Measurements from ENCODE around the gene POLD2.

Gene POLD2

DNA sequence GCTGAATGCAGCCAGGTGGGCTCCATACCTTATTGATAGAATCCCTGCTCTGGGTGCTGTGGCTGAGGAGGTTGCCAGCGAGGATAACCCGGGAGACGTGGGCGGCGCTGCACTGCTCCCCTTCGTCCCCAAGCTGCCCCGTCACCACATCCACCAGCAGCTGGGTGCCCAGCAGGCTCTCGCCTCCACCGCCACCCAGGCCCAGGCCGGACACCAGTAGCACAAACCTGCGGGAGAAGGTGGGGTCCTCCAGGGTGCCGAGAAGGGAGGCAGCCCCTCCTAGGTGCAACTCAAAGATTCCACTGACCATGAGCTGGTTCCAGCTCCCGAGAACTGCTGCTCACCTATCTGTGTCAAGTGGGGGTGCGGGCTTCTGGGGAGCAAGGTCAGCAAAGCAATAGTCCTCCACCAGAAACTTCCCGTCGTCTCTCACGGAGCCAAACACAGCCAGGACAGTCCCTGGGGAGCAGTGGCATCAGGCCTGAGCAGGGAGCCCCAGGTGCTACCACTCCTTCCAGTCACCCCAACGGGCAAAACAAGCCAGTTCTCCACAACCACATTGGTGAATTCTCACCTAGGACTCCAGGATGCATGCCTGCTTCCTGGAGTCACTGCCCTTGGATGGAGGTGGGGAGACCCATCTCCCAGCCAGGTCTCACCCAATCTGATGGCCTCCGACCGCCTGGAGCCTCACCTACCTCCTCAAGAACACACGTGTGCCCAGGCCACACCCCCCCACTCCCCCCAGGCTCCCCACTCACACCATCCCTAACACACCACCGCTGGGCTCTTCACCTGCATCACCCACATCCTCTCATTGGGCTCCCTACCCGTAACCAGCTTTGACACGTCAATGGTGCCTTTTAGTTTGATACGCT, 6.3 kb downstream of the POLD2 start:
- peak in 2 of 10 donors; percentile 67 to 77 for DNase-seq
- intact Hi-C loops (cut with DNase I) = no loop called here

- peak in 2 of 10 donors; percentile 60 to 67 for DNase-seq
- intact Hi-C loops (cut with DNase I) = no loop called here
These were observed 7.1 kb downstream of the POLD2 start for GRCh38 chr7:44116087-44116788.

DNA sequence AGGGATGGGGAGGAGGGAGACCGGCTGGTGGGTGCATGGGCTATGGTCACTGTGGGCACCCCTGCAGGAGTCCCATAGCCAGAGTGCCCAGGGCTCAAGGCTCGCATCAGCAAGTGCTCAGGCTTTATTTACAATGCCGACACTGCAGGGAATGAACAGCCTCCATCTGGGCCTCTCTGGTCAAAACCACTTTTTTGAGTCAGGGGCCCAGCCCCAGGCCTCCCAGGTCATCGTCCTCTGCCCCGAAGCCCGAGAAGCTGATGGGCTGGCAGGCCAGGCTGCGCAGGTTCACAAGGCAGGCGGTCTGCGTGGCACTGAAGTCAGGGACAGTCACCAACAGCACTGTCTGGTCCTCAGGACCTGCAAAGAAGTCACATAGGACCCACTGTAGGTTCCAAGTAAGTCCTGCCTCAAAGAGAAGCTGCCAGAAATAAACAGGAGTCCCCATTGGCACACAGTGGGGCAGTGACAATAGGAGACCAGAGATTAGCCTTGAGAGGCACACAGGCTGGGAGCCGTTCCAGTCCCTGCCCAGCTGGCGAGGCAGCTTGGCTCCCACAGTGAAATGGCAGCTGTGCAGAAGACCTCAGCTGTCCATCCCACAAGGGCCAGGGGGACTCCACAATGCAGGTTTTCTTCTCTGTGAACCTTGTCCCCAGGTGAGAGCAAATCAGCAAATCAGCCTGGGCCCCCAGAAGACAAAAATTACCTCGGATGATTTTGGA, 8.6 kb downstream of the POLD2 start:
- DNase-seq = peak; percentile 72 to 98 (median 84)
- intact Hi-C loops (cut with DNase I) = no loop called here

- intact Hi-C loops (cut with DNase I) = no loop called here
- DNase-seq = peak in 2 of 10 donors; percentile 60 to 70
These were observed 9.5 kb downstream of the POLD2 start for GRCh38 chr7:44113764-44114354.

DNA sequence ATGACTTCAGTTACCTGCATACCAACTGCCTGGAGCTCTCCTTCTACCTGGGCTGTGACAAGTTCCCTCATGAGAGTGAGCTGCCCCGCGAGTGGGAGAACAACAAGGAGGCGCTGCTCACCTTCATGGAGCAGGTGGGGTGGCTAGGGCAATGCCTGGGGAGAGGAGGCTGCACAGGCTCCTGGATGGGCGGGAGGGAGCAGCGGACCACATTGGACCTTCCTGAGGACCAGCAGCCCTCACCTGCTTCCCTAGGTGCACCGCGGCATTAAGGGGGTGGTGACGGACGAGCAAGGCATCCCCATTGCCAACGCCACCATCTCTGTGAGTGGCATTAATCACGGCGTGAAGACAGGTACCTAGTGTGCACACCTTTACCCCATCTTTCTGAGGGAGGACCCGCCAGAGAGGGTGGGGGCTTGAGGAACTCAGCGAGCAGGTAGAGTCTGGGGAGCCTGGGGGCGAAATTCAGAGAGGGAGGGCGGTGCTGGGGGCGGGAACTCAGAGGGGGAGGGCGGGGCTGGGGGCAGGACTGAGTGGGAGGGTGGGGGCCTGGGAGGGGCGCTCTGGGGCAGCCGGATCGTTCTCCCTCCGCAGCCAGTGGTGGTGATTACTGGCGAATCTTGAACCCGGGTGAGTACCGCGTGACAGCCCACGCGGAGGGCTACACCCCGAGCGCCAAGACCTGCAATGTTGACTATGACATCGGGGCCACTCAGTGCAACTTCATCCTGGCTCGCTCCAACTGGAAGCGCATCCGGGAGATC, 10.2 kb downstream of the POLD2 start:
- intact Hi-C loops (cut with DNase I) = no loop called here
- DNase-seq = peak in 2 of 10 donors; percentile 64 to 78

- intact Hi-C loops (cut with DNase I) = no loop called here
- DNase-seq = peak in 2 of 10 donors; percentile 79 to 86
These were observed 10.9 kb downstream of the POLD2 start for GRCh38 chr7:44112231-44112996.

GRCh38 chr7:44111761-44112160, 11.6 kb downstream of the POLD2 start:
- peak in 4 of 10 donors; percentile 58 to 86 (median 80) for DNase-seq

DNA sequence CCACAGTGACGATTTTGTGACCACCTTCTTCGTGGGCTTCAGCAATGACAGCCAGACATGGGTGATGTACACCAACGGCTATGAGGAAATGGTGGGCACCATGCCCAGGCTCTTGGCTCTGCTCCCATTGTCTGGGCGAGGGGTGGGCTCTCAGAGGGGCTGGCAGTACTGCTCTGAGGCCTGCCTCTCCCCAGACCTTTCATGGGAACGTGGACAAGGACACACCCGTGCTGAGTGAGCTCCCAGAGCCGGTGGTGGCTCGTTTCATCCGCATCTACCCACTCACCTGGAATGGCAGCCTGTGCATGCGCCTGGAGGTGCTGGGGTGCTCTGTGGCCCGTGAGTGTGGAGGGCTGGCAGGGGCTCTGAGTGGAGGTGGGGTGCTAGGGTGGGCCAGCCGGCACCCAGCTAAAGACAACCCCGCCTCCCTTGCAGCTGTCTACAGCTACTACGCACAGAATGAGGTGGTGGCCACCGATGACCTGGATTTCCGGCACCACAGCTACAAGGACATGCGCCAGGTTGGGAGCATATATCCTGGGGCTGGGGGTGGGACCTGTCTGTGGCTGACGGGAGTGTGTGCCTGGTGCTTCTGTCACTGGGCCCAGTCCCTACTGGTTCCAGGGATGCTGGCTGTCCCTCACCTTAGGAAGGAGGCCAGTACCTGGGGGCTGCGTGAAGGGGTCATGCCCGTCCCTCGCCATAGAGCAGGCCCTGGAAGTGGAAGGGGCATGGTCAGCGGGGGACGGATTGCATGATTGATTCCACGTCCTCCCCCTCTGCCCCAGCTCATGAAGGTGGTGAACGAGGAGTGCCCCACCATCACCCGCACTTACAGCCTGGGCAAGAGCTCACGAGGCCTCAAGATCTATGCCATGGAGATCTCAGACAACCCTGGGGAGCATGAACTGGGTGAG, 12.4 kb downstream of the POLD2 start:
- intact Hi-C loops (cut with DNase I) = no loop called here
- peak in 3 of 10 donors; percentile 4 to 78 (median 72) for DNase-seq

More at GRCh38 chr7:44111761-44112160, 11.6 kb downstream of the POLD2 start:
- intact Hi-C loops (cut with DNase I) = no loop called here

GRCh38 chr7:44109991-44110390, 13.4 kb downstream of the POLD2 start:
- intact Hi-C loops (cut with DNase I) = no loop called here
- peak in 2 of 10 donors; percentile 66 to 67 for DNase-seq

- intact Hi-C loops (cut with DNase I) = no loop called here
- peak in 2 of 10 donors; percentile 72 to 80 for DNase-seq
These were observed 14.3 kb downstream of the POLD2 start for GRCh38 chr7:44108768-44109750.

DNA sequence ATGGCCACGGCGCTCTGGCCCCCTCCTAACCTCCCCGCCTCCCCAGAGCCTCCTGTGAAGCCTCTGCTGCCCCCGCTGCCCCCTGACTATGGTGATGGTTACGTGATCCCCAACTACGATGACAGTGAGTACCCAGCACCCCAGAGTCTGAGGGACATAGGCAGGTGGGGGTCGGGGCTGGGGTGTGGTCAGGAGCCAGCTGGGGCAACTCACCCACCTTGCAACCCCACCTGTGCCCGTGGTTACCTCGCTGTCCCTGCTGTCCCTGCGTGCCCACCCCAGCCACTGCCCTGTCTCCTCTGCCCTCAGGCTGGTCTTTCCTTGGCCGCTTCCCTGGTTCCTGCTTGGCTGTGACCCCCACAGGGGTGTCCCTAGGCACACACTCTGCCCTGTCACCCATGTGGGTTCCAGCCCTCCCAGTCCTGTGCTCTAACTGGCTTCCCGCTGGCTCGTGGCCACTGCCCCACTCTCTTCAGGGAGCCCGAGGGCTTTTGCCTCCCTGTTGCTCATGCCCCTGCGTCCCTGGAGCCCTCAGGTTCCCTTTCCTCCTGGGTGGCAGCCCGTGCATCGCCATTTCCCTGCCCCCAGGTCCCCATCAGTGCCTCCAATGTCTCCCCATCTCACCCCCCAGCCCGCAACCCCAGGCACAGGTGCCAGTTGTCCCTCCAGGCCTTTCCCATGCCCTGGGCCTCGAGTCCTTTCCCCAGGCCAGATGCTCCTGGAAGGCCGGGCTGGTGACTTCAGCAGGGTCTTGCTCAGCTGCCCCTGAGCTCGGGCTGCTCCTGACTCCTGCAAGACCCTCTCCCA, 15.2 kb downstream of the POLD2 start:
- peak in 3 of 10 donors; percentile 35 to 78 (median 57) for DNase-seq

GRCh38 chr7:44107116-44107960, 16.0 kb downstream of the POLD2 start:
- peak in 3 of 10 donors; percentile 53 to 73 (median 64) for DNase-seq
- intact Hi-C loops (cut with DNase I) = no loop called here

More for the DNA sequence above, 15.2 kb downstream of the POLD2 start:
- intact Hi-C loops (cut with DNase I) = no loop called here

GRCh38 chr7:44106311-44107065, 16.9 kb downstream of the POLD2 start:
- intact Hi-C loops (cut with DNase I) = no loop called here

GRCh38 chr7:44105832-44106231, 17.5 kb downstream of the POLD2 start:
- no peak for DNase-seq

More at GRCh38 chr7:44106311-44107065, 16.9 kb downstream of the POLD2 start:
- peak in 3 of 10 donors; percentile 16 to 63 (median 27) for DNase-seq

More at GRCh38 chr7:44105832-44106231, 17.5 kb downstream of the POLD2 start:
- intact Hi-C loops (cut with DNase I) = no loop called here
